ENCODE measurements around the gene PRR36. TPM values are rescaled to one million over a fixed set of nuclear protein-coding genes. Genes with fewer than 3 reads are reported as not detected.

PRR36 gene
- total and polyA plus RNA-seq, 11 donors, result 0.01 to 0.27 (median 0.08) TPM; not detected in 4

DNA sequence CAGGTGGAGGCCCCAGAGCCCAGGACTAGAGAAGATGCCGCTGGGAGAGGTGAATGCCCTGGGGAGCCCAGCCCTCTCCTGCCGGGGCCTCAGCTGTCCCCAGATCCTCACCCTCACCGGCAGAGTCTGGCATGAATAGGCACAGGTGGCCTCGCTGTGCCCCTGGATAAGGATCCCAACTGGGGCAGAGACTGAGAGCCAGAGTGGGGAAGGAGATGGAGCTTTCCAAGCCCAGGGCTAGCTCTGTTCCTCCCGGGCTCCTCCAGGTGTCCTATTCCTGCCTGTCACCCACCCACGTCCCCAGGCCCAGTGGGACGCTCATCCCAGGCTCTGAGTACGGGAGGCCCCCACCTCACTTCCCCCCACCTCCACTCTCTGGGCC is 16.5 kb downstream of the PRR36 start:
- H3K9me3 ChIP-seq, result no peaks in the 10 kb centered on the region
- no peak overlapping the region for H3K4me3 ChIP-seq
- peaks cover 0 to 8% (median 0%) of the 10 kb centered on the region in 9 donors for H3K36me3 ChIP-seq
- no peak overlapping the region for H3K27ac ChIP-seq
- TF ChIP-seq POLR2A (IDR thresholded peaks at IDR 0.05), result no peak
- TF ChIP-seq, protein P1, sequence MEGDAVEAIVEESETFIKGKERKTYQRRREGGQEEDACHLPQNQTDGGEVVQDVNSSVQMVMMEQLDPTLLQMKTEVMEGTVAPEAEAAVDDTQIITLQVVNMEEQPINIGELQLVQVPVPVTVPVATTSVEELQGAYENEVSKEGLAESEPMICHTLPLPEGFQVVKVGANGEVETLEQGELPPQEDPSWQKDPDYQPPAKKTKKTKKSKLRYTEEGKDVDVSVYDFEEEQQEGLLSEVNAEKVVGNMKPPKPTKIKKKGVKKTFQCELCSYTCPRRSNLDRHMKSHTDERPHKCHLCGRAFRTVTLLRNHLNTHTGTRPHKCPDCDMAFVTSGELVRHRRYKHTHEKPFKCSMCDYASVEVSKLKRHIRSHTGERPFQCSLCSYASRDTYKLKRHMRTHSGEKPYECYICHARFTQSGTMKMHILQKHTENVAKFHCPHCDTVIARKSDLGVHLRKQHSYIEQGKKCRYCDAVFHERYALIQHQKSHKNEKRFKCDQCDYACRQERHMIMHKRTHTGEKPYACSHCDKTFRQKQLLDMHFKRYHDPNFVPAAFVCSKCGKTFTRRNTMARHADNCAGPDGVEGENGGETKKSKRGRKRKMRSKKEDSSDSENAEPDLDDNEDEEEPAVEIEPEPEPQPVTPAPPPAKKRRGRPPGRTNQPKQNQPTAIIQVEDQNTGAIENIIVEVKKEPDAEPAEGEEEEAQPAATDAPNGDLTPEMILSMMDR (IDR thresholded peaks at IDR 0.05), result no peak
- H3K27me3 ChIP-seq, result peaks cover 0 to 13% (median 0%) of the 10 kb centered on the region in 9 donors
- WGBS, 4 donors, result 80 to 100% (median 86%) methylated on average over 1 to 8 of the region's 8 CpGs
- H3K4me1 ChIP-seq, result peaks cover 0 to 24% (median 13%) of the 10 kb centered on the region in 12 donors
- intact Hi-C loops (cut with DNase I), result loop anchor here in 4 of 10 donors (5.0 to 10.0 kb wide), 4 partner anchors 45 to 397 kb away; partner anchors contain the start of genes MAP2K7 (in 2 of the 4) and SNAPC2 (in 1 of the 4)
- ATAC-seq (no peak), DNase-seq (no peak)

DNA sequence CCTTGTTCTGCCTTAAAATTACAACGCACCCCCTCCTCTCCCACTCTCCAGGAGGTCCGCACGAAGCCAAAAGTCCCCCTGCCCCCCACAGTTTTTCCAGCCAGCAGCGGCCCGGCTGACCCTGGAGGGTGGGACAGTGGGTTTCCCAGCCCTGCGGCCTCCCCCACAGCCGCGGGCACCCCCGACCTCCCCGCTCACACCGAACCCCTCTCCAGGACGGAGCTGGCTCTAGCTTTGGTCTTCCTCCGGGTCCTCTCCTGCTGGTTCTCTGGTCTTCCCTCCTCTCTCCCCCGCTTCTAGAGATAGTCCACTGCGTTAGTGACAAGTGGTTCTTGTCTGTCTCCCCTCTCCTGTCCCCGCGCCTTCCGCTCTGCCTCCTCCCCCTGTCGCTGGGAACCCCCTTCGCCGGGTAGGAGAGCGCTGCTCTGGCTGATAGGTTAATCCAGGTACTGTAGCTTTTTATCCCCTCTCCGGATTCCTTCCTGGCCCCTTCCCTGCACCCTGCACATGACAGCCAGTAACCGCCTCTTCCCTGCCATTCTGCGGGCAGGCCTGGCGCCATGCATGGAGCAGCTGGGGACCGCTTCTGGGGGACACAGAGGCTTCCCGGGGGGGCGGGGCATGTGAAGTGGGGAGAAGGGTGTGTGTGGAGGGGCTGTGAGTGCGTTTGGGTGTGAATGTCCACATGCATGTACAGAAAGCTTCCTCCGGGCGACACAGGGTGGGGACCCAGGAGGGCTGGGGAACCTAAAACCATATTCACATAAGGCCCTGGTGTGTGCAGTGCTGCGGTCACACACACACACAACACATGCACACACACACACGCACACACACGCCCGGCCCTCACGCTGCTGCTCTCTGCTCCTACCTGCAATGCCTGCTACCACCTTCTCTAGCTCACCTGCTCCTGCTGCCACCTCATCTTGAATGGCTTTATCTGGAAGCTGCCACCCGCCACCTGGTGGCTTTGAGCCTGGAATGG is 17.2 kb downstream of the PRR36 start:
- H3K4me3 ChIP-seq, result no peak overlapping the region
- 84 to 89% (median 87%) methylated on average over 33 to 38 of the region's 38 CpGs for WGBS, 4 donors
- peaks cover 0 to 9% (median 0%) of the 10 kb centered on the region in 9 donors for H3K27me3 ChIP-seq
- no peak for TF ChIP-seq POLR2A (IDR thresholded peaks at IDR 0.05)
- TF ChIP-seq, protein P1 (IDR thresholded peaks at IDR 0.05), result no peak
- no peak overlapping the region for H3K27ac ChIP-seq
- ATAC-seq (no peak), DNase-seq (no peak)
- intact Hi-C loops (cut with DNase I), result loop anchor here in 4 of 10 donors (5.0 to 10.0 kb wide), 4 partner anchors 45 to 398 kb away; partner anchors contain the start of genes MAP2K7 (in 2 of the 4) and SNAPC2 (in 1 of the 4)
- peaks cover 0 to 8% (median 0%) of the 10 kb centered on the region in 9 donors for H3K36me3 ChIP-seq
- H3K4me1 ChIP-seq, result peaks cover 0 to 19% (median 11%) of the 10 kb centered on the region in 12 donors
- no peaks in the 10 kb centered on the region for H3K9me3 ChIP-seq

DNA sequence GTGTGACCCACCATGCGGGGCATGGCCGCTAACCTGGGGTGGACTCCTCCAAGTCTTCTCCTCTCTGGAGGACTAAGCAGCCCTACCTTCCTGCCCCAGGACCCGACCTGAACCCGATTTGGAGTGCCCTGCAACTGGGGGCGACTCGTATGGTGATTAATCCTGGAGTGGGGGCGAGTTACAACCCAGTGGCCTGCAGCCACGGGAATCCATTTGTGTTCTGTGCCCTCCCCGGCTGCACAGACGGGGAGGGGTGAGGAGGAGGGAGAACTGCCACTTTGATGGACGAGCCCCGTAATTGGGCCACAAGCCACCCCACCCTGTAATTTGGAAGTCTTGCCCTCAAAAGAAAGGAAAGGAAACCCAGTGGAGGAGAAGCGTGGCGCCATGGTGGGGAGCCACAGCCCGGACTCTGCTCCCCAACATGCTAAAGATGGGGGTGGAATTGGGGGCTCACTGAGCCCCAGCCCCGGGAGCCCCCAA is 18.0 kb downstream of the PRR36 start:
- H3K9me3 ChIP-seq, result no peaks in the 10 kb centered on the region
- H3K4me1 ChIP-seq, result peaks cover 0 to 11% (median 4%) of the 10 kb centered on the region in 12 donors
- peaks cover 0 to 8% (median 0%) of the 10 kb centered on the region in 9 donors for H3K36me3 ChIP-seq
- H3K4me3 ChIP-seq, result no peak overlapping the region
- TF ChIP-seq POLR2A (IDR thresholded peaks at IDR 0.05), result no peak
- TF ChIP-seq, protein P1 (IDR thresholded peaks at IDR 0.05), result no peak
- ATAC-seq (no peak), DNase-seq (no peak)
- peaks cover 0 to under 1% (median 0%) of the 10 kb centered on the region in 9 donors for H3K27me3 ChIP-seq
- 92 to 94% (median 93%) methylated on average over 15 to 16 of the region's 16 CpGs for WGBS, 4 donors
- intact Hi-C loops (cut with DNase I), result loop anchor here in 4 of 10 donors (5.0 to 10.0 kb wide), 4 partner anchors 46 to 399 kb away; partner anchors contain the start of genes MAP2K7 (in 2 of the 4) and SNAPC2 (in 1 of the 4)
- no peak overlapping the region for H3K27ac ChIP-seq
